Activated naive CD8-positive, alpha-beta T cell treated with anti-CD3 and anti-CD28 coated beads, Interleukin-2, amount 10 ng/mL, durations not matched to agents 7 days and 5 days (primary cell): ENCODE data around the gene CLDN7. TPM values are rescaled to one million over a fixed set of nuclear protein-coding genes. Genes with fewer than 3 reads are reported as not detected.

Experiments used
- ATAC-seq: fragments of 150-1000 bp; cut with Tn5 transposase; one replicate; pipeline ENCODE4 v1.10.0; 2021; ENCODE audit warnings: low read depth, moderate library complexity
- POLR2A ChIA-PET: fragments of 350-600 bp; sonication (Branson Sonifier 250); formaldehyde crosslinking; loops from one replicate; lab custom pipeline; 2021; ENCODE audit warnings: antibody characterized with exemption; lab: Charles Lee
- DNase-seq: peaks from one replicate; pipeline ENCODE4 v3.0.0; 2021
- H3K27ac Mint-ChIP-seq: one replicate; pipeline ENCODE4 v1.8.0; 2022; ENCODE audit warnings: mild to moderate bottlenecking, mixed read lengths
- H3K27me3 Mint-ChIP-seq: one replicate; pipeline ENCODE4 v1.8.0; 2022; ENCODE audit warnings: mild to moderate bottlenecking, moderate library complexity, mixed read lengths
- H3K36me3 Mint-ChIP-seq: one replicate; pipeline ENCODE4 v1.8.0; 2021; ENCODE audit warnings: mild to moderate bottlenecking, mixed read lengths
- H3K4me1 Mint-ChIP-seq: one replicate; pipeline ENCODE4 v1.8.0; 2021; ENCODE audit warnings: mixed read lengths
- H3K4me3 Mint-ChIP-seq: one replicate; pipeline ENCODE4 v1.8.0; 2022; ENCODE audit warnings: mild to moderate bottlenecking, moderate library complexity, mixed read lengths
- H3K9me3 Mint-ChIP-seq: one replicate; pipeline ENCODE4 v1.8.0; 2021; ENCODE audit warnings: mixed read lengths
- total RNA-seq, 2 experiments: library from RNA; stranded (reverse); gene quantifications; one replicate each; pipeline ENCODE4 v1.2.3, GENCODE V29; 2021

The CLDN7 gene
- total RNA-seq, 2 experiments from 2014 or later: 1.7 to 2.6 TPM

GRCh38 chr17:7293816-7294613 lies 31.7 kb upstream of the CLDN7 start:
- no peak for ATAC-seq
- no peaks in the 10 kb centered on the region for H3K9me3 Mint-ChIP-seq
- no peak overlapping the region for H3K4me3 Mint-ChIP-seq
- DNase-seq: peak; percentile 53
- H3K27ac Mint-ChIP-seq: no peak overlapping the region
- peaks cover 41% of the 10 kb centered on the region for H3K27me3 Mint-ChIP-seq
- H3K4me1 Mint-ChIP-seq: peaks cover 20% of the 10 kb centered on the region
- H3K36me3 Mint-ChIP-seq: no peaks in the 10 kb centered on the region
- POLR2A ChIA-PET: no interaction called here

GRCh38 chr17:7293159-7293558 lies 30.9 kb upstream of the CLDN7 start:
- Mint-ChIP-seq H3K36me3 (no peaks in the 10 kb centered on the region), H3K27ac (no peak overlapping the region), H3K4me3 (peak overlapping the region; percentile 35), H3K27me3 (peaks cover 43% of the 10 kb centered on the region), H3K4me1 (peaks cover 20% of the 10 kb centered on the region), H3K9me3 (no peaks in the 10 kb centered on the region)
- DNase-seq: no peak
- POLR2A ChIA-PET: interaction anchor here (2.0 kb wide), 1 partner anchor 12 kb away, joined by 5 read pairs; the partner anchor contains the start of gene SLC2A4
- no peak for ATAC-seq

GRCh38 chr17:7292729-7293128 lies 30.5 kb upstream of the CLDN7 start:
- ATAC-seq (no peak), DNase-seq (no peak)
- Mint-ChIP-seq H3K4me3 (no peak overlapping the region), H3K4me1 (peaks cover 20% of the 10 kb centered on the region), H3K27ac (no peak overlapping the region), H3K27me3 (peaks cover 48% of the 10 kb centered on the region), H3K9me3 (no peaks in the 10 kb centered on the region), H3K36me3 (no peaks in the 10 kb centered on the region)
- POLR2A ChIA-PET: interaction anchor here (2.0 kb wide), 1 partner anchor 11 kb away, joined by 5 read pairs; the partner anchor contains the start of gene SLC2A4

- no peak for ATAC-seq
- peaks cover 48% of the 10 kb centered on the region for H3K27me3 Mint-ChIP-seq
- no peaks in the 10 kb centered on the region for H3K9me3 Mint-ChIP-seq
- POLR2A ChIA-PET: interaction anchor here (2.0 kb wide), 1 partner anchor 11 kb away, joined by 5 read pairs; the partner anchor contains the start of gene SLC2A4
- no peak for DNase-seq
- H3K4me3 Mint-ChIP-seq: no peak overlapping the region
- H3K27ac Mint-ChIP-seq: no peak overlapping the region
- H3K36me3 Mint-ChIP-seq: no peaks in the 10 kb centered on the region
- H3K4me1 Mint-ChIP-seq: peaks cover 20% of the 10 kb centered on the region
Measured at GRCh38 chr17:7292194-7292593, 29.9 kb upstream of the CLDN7 start.

- POLR2A ChIA-PET: interaction anchor here (0.6 kb wide), 2 partner anchors 13 to 25 kb away, joined by 6 to 7 read pairs; no protein-coding TSS in a partner anchor
- no peak for DNase-seq
- Mint-ChIP-seq H3K4me1 (peaks cover 13% of the 10 kb centered on the region), H3K27ac (no peak overlapping the region), H3K27me3 (peaks cover 50% of the 10 kb centered on the region), H3K36me3 (no peaks in the 10 kb centered on the region), H3K9me3 (no peaks in the 10 kb centered on the region), H3K4me3 (no peak overlapping the region)
- no peak for ATAC-seq
Measured at GRCh38 chr17:7290685-7291084, 28.4 kb upstream of the CLDN7 start.

GRCh38 chr17:7290166-7290565 lies 27.9 kb upstream of the CLDN7 start:
- Mint-ChIP-seq H3K4me3 (no peak overlapping the region), H3K36me3 (no peaks in the 10 kb centered on the region), H3K9me3 (no peaks in the 10 kb centered on the region), H3K27ac (no peak overlapping the region), H3K27me3 (peaks cover 45% of the 10 kb centered on the region), H3K4me1 (peaks cover 10% of the 10 kb centered on the region)
- DNase-seq (no peak), ATAC-seq (no peak)
- POLR2A ChIA-PET: interaction anchor here (0.6 kb wide), 1 partner anchor 12 kb away, joined by 7 read pairs; no protein-coding TSS in a partner anchor

- H3K4me3 Mint-ChIP-seq: no peak overlapping the region
- POLR2A ChIA-PET: no interaction called here
Measured at GRCh38 chr17:7289256-7290032, 27.2 kb upstream of the CLDN7 start.

GRCh38 chr17:7285679-7286078 lies 23.4 kb upstream of the CLDN7 start:
- DNase-seq: no peak
- H3K27me3 Mint-ChIP-seq: peaks cover 34% of the 10 kb centered on the region
- H3K4me1 Mint-ChIP-seq: peaks cover 8% of the 10 kb centered on the region
- H3K27ac Mint-ChIP-seq: no peak overlapping the region
- ATAC-seq: no peak
- POLR2A ChIA-PET: interaction anchor here (0.6 to 1.2 kb wide), 3 partner anchors 29 to 313 kb away, joined by 3 to 4 read pairs (median 4); partner anchors contain the start of gene ACAP1
- H3K4me3 Mint-ChIP-seq: no peak overlapping the region
- no peaks in the 10 kb centered on the region for H3K9me3 Mint-ChIP-seq
- no peaks in the 10 kb centered on the region for H3K36me3 Mint-ChIP-seq

More at GRCh38 chr17:7289256-7290032, 27.2 kb upstream of the CLDN7 start:
- no peak for DNase-seq
- H3K9me3 Mint-ChIP-seq: no peaks in the 10 kb centered on the region
- peaks cover 8% of the 10 kb centered on the region for H3K4me1 Mint-ChIP-seq
- no peaks in the 10 kb centered on the region for H3K36me3 Mint-ChIP-seq
- no peak overlapping the region for H3K27ac Mint-ChIP-seq
- ATAC-seq: no peak
- peaks cover 42% of the 10 kb centered on the region for H3K27me3 Mint-ChIP-seq

GRCh38 chr17:7284911-7285310 lies 22.6 kb upstream of the CLDN7 start:
- ATAC-seq (no peak), DNase-seq (no peak)
- Mint-ChIP-seq H3K27ac (no peak overlapping the region), H3K27me3 (peaks cover 32% of the 10 kb centered on the region), H3K4me3 (no peak overlapping the region), H3K4me1 (peaks cover 14% of the 10 kb centered on the region), H3K9me3 (no peaks in the 10 kb centered on the region), H3K36me3 (no peaks in the 10 kb centered on the region)
- POLR2A ChIA-PET: interaction anchor here (0.5 to 0.6 kb wide), 2 partner anchors 28 to 83 kb away, joined by 3 to 4 read pairs; no protein-coding TSS in a partner anchor

GRCh38 chr17:7283471-7284216 lies 21.4 kb upstream of the CLDN7 start:
- POLR2A ChIA-PET: no interaction called here
- Mint-ChIP-seq H3K36me3 (no peaks in the 10 kb centered on the region), H3K4me3 (no peak overlapping the region), H3K27ac (no peak overlapping the region), H3K4me1 (peaks cover 14% of the 10 kb centered on the region), H3K27me3 (peaks cover 35% of the 10 kb centered on the region), H3K9me3 (no peaks in the 10 kb centered on the region)
- DNase-seq: no peak
- ATAC-seq: no peak

GRCh38 chr17:7282752-7283321 lies 20.6 kb upstream of the CLDN7 start:
- POLR2A ChIA-PET: interaction anchor here (1.0 to 2.7 kb wide), 3 partner anchors 30 to 201 kb away, joined by 3 to 7 read pairs (median 3); partner anchors contain the start of gene POLR2A
- no peak for ATAC-seq

GRCh38 chr17:7281953-7282751 lies 19.9 kb upstream of the CLDN7 start:
- POLR2A ChIA-PET: interaction anchor here (1.0 to 2.7 kb wide), 8 partner anchors 10 to 406 kb away, joined by 3 to 7 read pairs (median 4); partner anchors contain the start of genes ACADVL, ACAP1, DLG4 and POLR2A
- Mint-ChIP-seq H3K4me3 (peak overlapping the region; percentile 80), H3K27ac (no peak overlapping the region), H3K36me3 (no peaks in the 10 kb centered on the region), H3K27me3 (peaks cover 27% of the 10 kb centered on the region), H3K4me1 (peaks cover 14% of the 10 kb centered on the region), H3K9me3 (no peaks in the 10 kb centered on the region)
- no peak for DNase-seq
- no peak for ATAC-seq

More at GRCh38 chr17:7282752-7283321, 20.6 kb upstream of the CLDN7 start:
- Mint-ChIP-seq H3K9me3 (no peaks in the 10 kb centered on the region), H3K4me3 (no peak overlapping the region), H3K27ac (no peak overlapping the region), H3K4me1 (peaks cover 14% of the 10 kb centered on the region), H3K36me3 (no peaks in the 10 kb centered on the region), H3K27me3 (peaks cover 29% of the 10 kb centered on the region)
- DNase-seq: no peak
